CD14-positive monocyte (primary cell): Measurements from ENCODE around the gene ME2. TPM values are rescaled to one million over a fixed set of nuclear protein-coding genes. Genes with fewer than 3 reads are reported as not detected.
A peak's percentile ranks its signal among the peaks of the same experiment; 100 is the strongest.

Source experiments
- DNase-seq, 3 donors: peaks; one replicate each; pipeline ENCODE4 v3.0.0-alpha.2; 2011 to 2022
- H2AFZ ChIP-seq: 2 replicates; pipeline ENCODE4 v1.6.0; 2012; ENCODE audit warnings: mild to moderate bottlenecking, low read depth, low read length, inconsistent platforms; ENCODE audit not compliant: insufficient read depth, poor library complexity, severe bottlenecking
- H3K27ac ChIP-seq, 2 donors: 1 replicate in 1 of 2; 2 replicates in 1 of 2; pipeline ENCODE4 v1.5.1; 2012 to 2013; ENCODE audit warnings: low read length in 2 of 2, control low read depth in 1 of 2, inconsistent platforms in 1 of 2, low read depth in 1 of 2, mild to moderate bottlenecking in 1 of 2
- H3K27me3 ChIP-seq, 2 donors: one replicate each; pipeline versions ENCODE4 v1.6.0 to v1.6.1; 2011 to 2013; ENCODE audit warnings: low read length in 2 of 2; ENCODE audit not compliant: control insufficient read depth in 2 of 2, insufficient read depth in 2 of 2
- H3K36me3 ChIP-seq, 2 donors: replicated peaks in 1 of 2; 1 replicate in 1 of 2; 2 replicates in 1 of 2; pipeline versions ENCODE4 v1.5.1 to v1.6.1; 2012 to 2013; ENCODE audit warnings: low read length in 2 of 2, control low read depth in 1 of 2, inconsistent platforms in 1 of 2, mild to moderate bottlenecking in 1 of 2; ENCODE audit not compliant: insufficient read depth in 2 of 2, control insufficient read depth in 1 of 2
- H3K4me1 ChIP-seq, 2 donors: 1 replicate in 1 of 2; 2 replicates in 1 of 2; pipeline versions ENCODE4 v1.5.1 to v1.6.1; 2012 to 2013; ENCODE audit warnings: low read length in 2 of 2, control low read depth in 1 of 2, inconsistent platforms in 1 of 2, mild to moderate bottlenecking in 1 of 2, moderate library complexity in 1 of 2; ENCODE audit not compliant: insufficient read depth in 2 of 2, control insufficient read depth in 1 of 2
- H3K4me2 ChIP-seq: replicated peaks from 2 replicates; pipeline ENCODE3; 2012; ENCODE audit warnings: low read length, moderate library complexity, mild to moderate bottlenecking; ENCODE audit not compliant: poor library complexity, severe bottlenecking; ENCODE audit errors: extremely low read depth
- H3K4me3 ChIP-seq, 3 experiments: fragments of 200-600 bp in 1 of 3; sonication (generic) in 1 of 3; replicated peaks in 1 of 3; 1 replicate in 2 of 3; 2 replicates in 1 of 3; pipeline ENCODE4 v1.5.1; 2011 to 2013; ENCODE audit warnings: low read length in 3 of 3, mild to moderate bottlenecking in 3 of 3, control low read depth in 2 of 3, low read depth in 2 of 3, inconsistent platforms in 1 of 3, moderate library complexity in 1 of 3
- H3K79me2 ChIP-seq: 2 replicates; pipeline ENCODE4 v1.6.0; 2012; ENCODE audit warnings: mild to moderate bottlenecking, control low read depth, inconsistent platforms, low read length, moderate library complexity; ENCODE audit not compliant: insufficient read depth
- H3K9ac ChIP-seq: 2 replicates; pipeline ENCODE4 v1.6.0; 2017; ENCODE audit warnings: low read length, mild to moderate bottlenecking; ENCODE audit not compliant: insufficient read depth, poor library complexity, severe bottlenecking
- H3K9me3 ChIP-seq, 2 donors: replicated peaks in 1 of 2; 1 replicate in 1 of 2; 2 replicates in 1 of 2; pipeline versions ENCODE4 v1.5.1 to v1.6.1; 2012 to 2013; ENCODE audit warnings: low read length in 2 of 2, control low read depth in 1 of 2; ENCODE audit not compliant: control insufficient read depth in 1 of 2, insufficient read depth in 1 of 2
- H4K20me1 ChIP-seq: 2 replicates; pipeline ENCODE4 v1.6.0; 2012; ENCODE audit warnings: mild to moderate bottlenecking, low read length, control low read depth, moderate library complexity; ENCODE audit not compliant: insufficient read depth
- H3K27ac Mint-ChIP-seq, 7 donors: one replicate each; pipeline ENCODE4 v1.8.0; 2020; ENCODE audit warnings: mild to moderate bottlenecking in 7 of 7, mixed read lengths in 7 of 7, moderate library complexity in 6 of 7, inconsistent platforms in 2 of 7
- H3K27me3 Mint-ChIP-seq, 3 donors: one replicate each; pipeline ENCODE4 v1.8.0; 2021 to 2022; ENCODE audit warnings: low read depth in 3 of 3, mild to moderate bottlenecking in 3 of 3, mixed read lengths in 3 of 3, moderate library complexity in 3 of 3, inconsistent platforms in 1 of 3
- H3K36me3 Mint-ChIP-seq, 2 donors: one replicate each; pipeline ENCODE4 v1.8.0; 2020; ENCODE audit warnings: mixed read lengths in 2 of 2, inconsistent platforms in 1 of 2, mild to moderate bottlenecking in 1 of 2
- H3K4me1 Mint-ChIP-seq: one replicate; pipeline ENCODE4 v1.8.0; 2020; ENCODE audit warnings: mild to moderate bottlenecking, mixed read lengths
- H3K4me3 Mint-ChIP-seq, 2 donors: one replicate each; pipeline ENCODE4 v1.8.0; 2020; ENCODE audit warnings: mild to moderate bottlenecking in 2 of 2, mixed read lengths in 2 of 2, moderate library complexity in 1 of 2
- H3K9me3 Mint-ChIP-seq, 7 donors: one replicate each; pipeline ENCODE4 v1.8.0; 2020 to 2022; ENCODE audit warnings: mixed read lengths in 7 of 7, mild to moderate bottlenecking in 6 of 7, moderate library complexity in 6 of 7, inconsistent platforms in 2 of 7
- CTCF ChIP-seq: fragments of 200-600 bp; IDR thresholded peaks from one replicate; pipeline ENCODE4 v1.8.0; 2022; ENCODE audit warnings: antibody characterized with exemption, mild to moderate bottlenecking
- WGBS: methylation state at CpG from one replicate; pipeline ENCODE4 v1.1.5; 2013; ENCODE audit warnings: missing lambda C conversion rate; ENCODE audit not compliant: insufficient coverage; 5-methylcytosine and 5-hydroxymethylcytosine counted together
- intact Hi-C, 2 donors: fragments of 100-400 bp; cut with micrococcal nuclease; formaldehyde crosslinking; loops; one replicate each; pipeline versions ENCODE4 v1.15.0 to v1.15.1; 2023
- polyA plus RNA-seq, 3 donors: library from polyadenylated mRNA; depleted of rRNA in 1 of 3; unstranded in 2 of 3; stranded (reverse) in 1 of 3; fragments of 300-500 nt in 2 of 3; fragments of >200 nt in 1 of 3; fragmentation: Illumina TruSeq in 2 of 3; gene quantifications; 1 replicate in 2 of 3; 2 replicates in 1 of 3; pipeline ENCODE4 v1.2.3, GENCODE V29; 2012 to 2021

ME2 gene
- polyA plus RNA-seq, 3 donors: 48.7 to 93.8 (median 71.7) TPM

- Mint-ChIP-seq H3K27me3 (peaks cover 0 to 5% (median 4%) of the 10 kb centered on the region in 3 donors), H3K4me3 (no peak overlapping the region), H3K4me1 (peaks cover 46% of the 10 kb centered on the region), H3K36me3 (peaks cover 0 to 4% of the 10 kb centered on the region in 2 donors), H3K9me3 (no peaks in the 10 kb centered on the region), H3K27ac (peak overlapping the region; percentile 66 to 91 (median 77))
- Histone ChIP-seq H3K27me3 (no peaks in the 10 kb centered on the region), H3K4me2 (no peak overlapping the region), H3K79me2 (no peaks in the 10 kb centered on the region), H3K27ac (peak overlapping the region in 1 of 2 donors; percentile 58), H3K9ac (no peak overlapping the region), H4K20me1 (no peaks in the 10 kb centered on the region), H3K36me3 (no peaks in the 10 kb centered on the region), H3K4me1 (peaks cover 37 to 42% of the 10 kb centered on the region in 2 donors), H3K4me3 (no peak overlapping the region), H3K9me3 (no peaks in the 10 kb centered on the region), H2AFZ (no peak overlapping the region)
- no peak for TF ChIP-seq CTCF
- intact Hi-C loops: no loop called here
- no CpG with 5 or more reads among the region's 1 CpG for WGBS
- DNase-seq: peak; percentile 43 to 65 (median 65)
These were observed 29.9 kb upstream of the ME2 start for GRCh38 chr18:50848991-50849390.

- Histone ChIP-seq H3K4me2 (no peak overlapping the region), H2AFZ (no peak overlapping the region), H3K36me3 (no peaks in the 10 kb centered on the region), H3K4me3 (no peak overlapping the region), H3K9me3 (no peaks in the 10 kb centered on the region), H3K79me2 (no peaks in the 10 kb centered on the region), H3K27ac (peak overlapping the region in 1 of 2 donors; percentile 1), H3K27me3 (no peaks in the 10 kb centered on the region), H3K4me1 (peaks cover 42 to 47% of the 10 kb centered on the region in 2 donors), H3K9ac (no peak overlapping the region), H4K20me1 (no peaks in the 10 kb centered on the region)
- TF ChIP-seq CTCF: no peak
- Mint-ChIP-seq H3K27me3 (peaks cover 0 to 6% (median 5%) of the 10 kb centered on the region in 3 donors), H3K4me3 (no peak overlapping the region), H3K27ac (peak overlapping the region in 6 of 7 donors; percentile 31 to 91 (median 72)), H3K36me3 (peaks cover 0 to 4% of the 10 kb centered on the region in 2 donors), H3K9me3 (no peaks in the 10 kb centered on the region), H3K4me1 (peaks cover 50% of the 10 kb centered on the region)
- WGBS: no CpG with 5 or more reads among the region's 3 CpGs
- intact Hi-C loops: no loop called here
- DNase-seq: peak in 2 of 3 donors; percentile 43 to 51
These were observed 29.5 kb upstream of the ME2 start for GRCh38 chr18:50849419-50849821.
